Activated effector memory CD4-positive, alpha-beta T cell treated with Interleukin-2 at 50 U/mL for 16 hours (primary cell): ENCODE data around the gene PPP1CA.

Experiments
- DNase-seq: peaks from one replicate; pipeline ENCODE4 v3.0.0-alpha.2; 2020

The PPP1CA gene

GRCh38 chr11:67379061-67380058, 22.3 kb downstream of the PPP1CA start:
- no peak for DNase-seq

GRCh38 chr11:67378544-67378943, 23.1 kb downstream of the PPP1CA start:
- DNase-seq: no peak

- DNase-seq: no peak
Observed at GRCh38 chr11:67376873-67377808, 24.5 kb downstream of the PPP1CA start.

GRCh38 chr11:67376063-67376820, 25.4 kb downstream of the PPP1CA start:
- no peak for DNase-seq

GRCh38 chr11:67375320-67376055, 26.2 kb downstream of the PPP1CA start:
- DNase-seq: no peak

GRCh38 chr11:67374571-67375281, 26.9 kb downstream of the PPP1CA start:
- no peak for DNase-seq

GRCh38 chr11:67373648-67374570, 27.7 kb downstream of the PPP1CA start:
- peak; percentile 81 for DNase-seq

GRCh38 chr11:67372993-67373647, 28.5 kb downstream of the PPP1CA start, which contains the start of gene CLCF1:
TSS of gene CLCF1 (minus strand) at chr11:67373598. CDS start at chr11:67373539, 59 bp downstream.
- DNase-seq: no peak

GRCh38 chr11:67372321-67372992, 29.2 kb downstream of the PPP1CA start:
- no peak for DNase-seq

- DNase-seq: no peak
Observed at GRCh38 chr11:67371911-67372320, 29.7 kb downstream of the PPP1CA start.

GRCh38 chr11:67371189-67371910, 30.3 kb downstream of the PPP1CA start:
- no peak for DNase-seq

- DNase-seq: no peak
Observed at GRCh38 chr11:67370351-67371076, 31.1 kb downstream of the PPP1CA start.

- DNase-seq: no peak
Observed at GRCh38 chr11:67369801-67370284, 31.8 kb downstream of the PPP1CA start.

- no peak for DNase-seq
Observed at GRCh38 chr11:67369275-67369674, 32.4 kb downstream of the PPP1CA start.

GRCh38 chr11:67368621-67369020, 33.0 kb downstream of the PPP1CA start:
- no peak for DNase-seq

GRCh38 chr11:67367761-67368227, 33.9 kb downstream of the PPP1CA start:
- DNase-seq: no peak
